Suprapubic skin (tissue), 3 donors: ENCODE measurements around the gene ERO1A.

Source experiments
- CTCF ChIP-seq, 2 donors: fragments of 200-600 bp in 1 of 2; fragments of 450-650 bp in 1 of 2; sonication (generic) in 1 of 2; IDR thresholded peaks; one replicate each; pipeline ENCODE4 v1.5.1; 2016 to 2019; ENCODE audit warnings: antibody characterized with exemption in 2 of 2, mild to moderate bottlenecking in 1 of 2, moderate library complexity in 1 of 2
- EP300 ChIP-seq: sonication (generic); formaldehyde crosslinking; IDR thresholded peaks from one replicate; pipeline ENCODE4 v1.6.1; 2017; ENCODE audit warnings: antibody characterized with exemption
- POLR2A ChIP-seq, 2 donors: fragments of 450-650 bp; IDR thresholded peaks; one replicate each; pipeline ENCODE4 v1.6.1; 2017; ENCODE audit warnings: antibody characterized with exemption in 2 of 2, mild to moderate bottlenecking in 2 of 2, moderate library complexity in 2 of 2

- TF ChIP-seq EP300 = no peak
- TF ChIP-seq POLR2A (IDR thresholded peaks at IDR 0.05) = no peak
- TF ChIP-seq CTCF (IDR thresholded peaks at IDR 0.05) = no peak
Observed at GRCh38 chr14:52729585-52729924, 34.2 kb upstream of the ERO1A start.
